Non-pigmented ciliary epithelial cell (primary cell): Measurements from ENCODE around the gene ARFGEF2.
"Not testable (repeated sequence)": the region's sequence is repeated elsewhere in the genome, so short reads cannot be mapped to it uniquely, and the experiment has no call there.

Experiments
- DNase-seq: peaks from one replicate; pipeline ENCODE4 v3.0.0-alpha.2; 2010; ENCODE audit warnings: low read depth

The ARFGEF2 gene

DNA sequence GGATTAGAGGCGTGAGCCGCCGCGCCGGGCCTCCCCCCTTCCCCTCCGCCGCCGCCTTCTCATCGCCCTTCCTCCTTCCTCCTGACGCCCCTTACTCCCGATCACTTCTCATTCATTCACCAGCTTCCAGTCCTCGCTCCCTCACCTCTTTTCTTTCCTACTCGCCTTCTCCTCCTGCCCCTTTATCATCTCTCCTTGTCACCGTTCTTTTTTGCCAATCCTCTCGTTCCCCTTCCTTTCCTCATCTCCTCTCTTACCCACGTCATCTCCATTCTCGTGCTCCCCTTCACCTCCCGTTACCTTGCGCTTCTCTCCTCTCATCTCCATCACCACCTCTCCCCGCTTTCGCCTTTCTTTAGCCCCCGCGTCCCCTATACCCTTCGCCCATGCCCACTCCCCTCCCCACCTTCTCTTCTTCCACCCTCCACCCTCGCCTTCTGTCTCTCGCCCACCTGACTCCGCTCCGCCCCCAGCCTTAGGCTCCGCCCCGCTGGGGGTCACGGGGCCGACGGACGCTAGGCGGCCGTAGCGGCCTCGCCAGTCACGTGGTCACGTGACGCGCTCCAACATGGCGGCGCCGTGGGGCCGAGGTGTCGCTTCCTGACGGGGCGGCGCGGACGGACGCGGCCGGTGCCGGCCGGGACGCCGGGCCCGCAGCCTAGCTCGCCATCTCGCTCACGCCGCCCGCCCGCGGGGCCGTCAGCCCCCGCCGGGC lies at the start of gene ARFGEF2:
ARFGEF2 (plus strand) TSS at position 544 of the 715 bp plus-strand sequence. CDS start 179 bp downstream, outside the sequence.
- DNase-seq = peak; percentile 35

DNA sequence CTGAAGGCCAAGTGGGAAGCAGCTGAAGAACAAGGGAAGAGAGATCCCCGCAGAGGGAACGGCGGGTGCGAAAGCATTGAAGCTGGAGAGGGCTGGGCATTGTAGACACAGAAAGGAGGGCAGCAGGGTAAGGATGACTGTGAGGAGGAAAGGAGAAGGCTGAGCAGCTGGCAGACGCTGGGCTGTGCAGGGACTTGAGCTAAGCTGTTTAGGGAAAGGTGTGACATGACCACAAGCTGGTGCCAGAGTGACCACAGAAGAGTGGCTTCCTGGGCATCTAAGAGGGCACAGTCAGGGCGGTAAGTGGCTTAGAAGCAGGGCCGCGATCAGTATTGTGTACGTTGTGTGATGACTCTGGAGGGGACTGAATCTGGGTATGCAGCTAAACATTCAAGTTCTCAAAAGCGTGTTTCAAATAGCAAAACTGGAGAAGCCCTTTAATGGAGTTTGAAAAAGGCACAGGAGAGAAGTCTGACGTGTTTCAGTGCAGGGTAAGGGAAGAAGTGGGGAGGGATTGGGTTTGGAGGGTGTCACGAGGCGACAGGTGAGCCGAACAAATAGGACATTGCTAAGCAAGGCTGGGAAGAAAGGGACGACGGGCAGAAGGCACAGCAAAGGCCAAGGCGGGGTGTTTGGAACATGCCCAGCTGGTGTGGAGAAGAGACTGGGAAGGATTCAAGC lies 46.1 kb upstream of the ARFGEF2 start:
- no peak for DNase-seq

DNA sequence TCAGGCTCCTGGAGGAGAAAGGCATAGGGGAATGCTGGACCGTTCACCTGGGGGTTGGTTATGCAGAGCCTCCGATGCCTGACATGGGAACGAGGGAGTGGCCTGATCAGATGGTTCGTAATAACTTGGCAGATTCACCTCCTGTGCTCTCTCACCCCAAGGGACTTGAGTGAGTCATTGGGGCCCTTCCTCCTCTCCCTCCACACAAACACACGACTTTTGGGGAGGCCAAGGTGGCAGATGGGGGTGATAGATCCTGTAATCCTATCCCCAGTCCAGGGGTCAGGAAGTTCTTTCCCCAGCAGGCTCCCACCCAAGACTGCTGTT lies 45.6 kb upstream of the ARFGEF2 start:
- DNase-seq = no peak

DNA sequence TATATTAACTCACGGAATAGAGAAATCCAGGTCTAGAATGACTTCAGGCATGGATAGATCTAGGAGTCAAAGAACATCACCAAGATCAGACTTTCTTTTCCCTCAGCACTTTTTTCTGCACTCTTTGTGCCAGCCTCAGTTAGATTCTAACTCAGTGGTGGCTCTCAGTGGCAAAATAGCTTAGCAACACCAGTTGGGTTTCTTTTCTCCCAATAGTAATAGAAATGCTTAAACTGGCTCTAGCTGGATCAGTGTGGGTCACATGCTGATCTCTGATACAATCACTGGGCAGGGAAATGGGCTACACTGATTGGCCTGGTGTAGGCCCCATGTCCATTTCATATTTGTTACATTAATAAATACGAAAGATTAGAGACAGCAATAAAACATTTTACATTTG lies 44.2 kb upstream of the ARFGEF2 start:
- DNase-seq = no peak

DNA sequence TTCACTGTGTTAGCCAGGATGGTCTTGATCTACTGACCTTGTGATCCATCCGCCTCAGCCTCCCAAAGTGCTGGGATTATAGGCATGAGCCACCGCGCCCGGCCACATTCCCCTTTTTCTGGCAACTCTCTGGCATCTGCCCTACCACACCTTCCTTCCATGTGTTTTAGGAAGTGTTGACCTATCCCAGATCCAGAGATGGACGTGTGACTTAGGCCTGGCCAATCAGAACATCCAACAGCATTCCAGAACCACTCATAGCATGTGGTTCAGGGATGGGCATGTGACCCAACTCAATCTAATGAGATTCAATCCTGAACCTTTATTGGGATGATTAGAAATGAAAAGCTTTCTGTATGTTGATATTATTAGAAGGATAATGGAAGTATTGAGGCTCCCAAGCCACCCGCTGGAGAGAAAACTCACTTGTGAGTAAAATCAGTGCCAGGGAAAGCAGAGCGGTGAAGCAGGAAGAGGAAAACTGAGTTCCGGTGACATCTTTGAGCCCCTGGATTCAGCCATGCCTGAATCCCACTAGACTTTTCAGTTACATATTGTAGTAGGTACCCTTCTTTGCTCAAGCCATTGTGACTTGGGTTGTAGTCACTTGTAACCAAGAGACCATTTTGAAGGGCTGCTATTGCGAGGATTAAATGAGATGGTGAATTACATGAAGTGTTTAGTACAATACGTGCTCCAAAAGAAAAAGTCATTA lies 42.8 kb upstream of the ARFGEF2 start:
- no peak for DNase-seq

DNA sequence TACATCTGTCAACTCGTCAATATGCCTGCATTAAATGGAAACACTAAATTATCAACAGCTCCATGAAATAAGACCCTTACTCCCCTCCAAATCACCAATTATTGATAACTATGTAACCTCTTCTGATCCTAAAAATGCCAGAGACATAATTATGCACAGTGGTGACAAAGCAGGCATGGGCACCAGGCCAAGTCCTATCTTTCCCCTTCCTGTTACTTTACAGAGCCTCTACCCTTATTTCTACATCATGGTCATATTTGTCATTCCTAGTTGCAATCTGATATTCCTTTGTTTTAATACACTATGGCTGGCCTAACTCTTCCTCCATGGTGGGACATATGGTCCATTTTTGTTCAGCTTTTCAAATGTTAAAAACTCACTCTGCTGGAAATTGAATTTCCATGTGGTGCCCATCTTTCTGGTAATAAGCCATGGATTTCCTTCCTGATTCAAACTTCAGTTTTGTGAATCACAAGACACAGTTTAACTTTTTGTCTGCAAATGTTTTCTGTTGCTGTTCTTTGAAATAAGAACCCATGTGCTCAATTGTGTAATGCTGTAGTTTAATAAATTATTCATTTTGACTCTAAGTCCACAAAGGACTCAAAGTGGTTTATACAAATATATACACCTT lies 41.8 kb upstream of the ARFGEF2 start:
- DNase-seq = no peak

DNA sequence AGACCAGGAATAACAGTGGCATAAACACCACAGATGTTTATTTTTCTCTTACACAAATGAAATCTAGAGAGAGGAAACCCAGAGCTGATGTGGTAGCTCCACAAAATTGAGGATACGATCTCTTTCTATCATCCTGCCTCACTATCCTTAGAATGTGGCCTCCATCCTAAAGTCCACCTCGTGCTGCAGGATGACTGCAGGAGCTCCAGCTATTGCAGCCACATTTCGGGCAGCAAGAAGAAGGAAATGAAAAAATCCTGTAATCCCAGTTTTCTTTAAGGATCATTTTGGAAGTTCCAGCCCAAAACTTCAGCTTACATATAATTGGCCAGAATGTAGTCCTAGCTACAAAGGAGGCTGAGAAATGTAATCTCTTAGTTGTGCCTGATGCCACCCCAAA lies 41.2 kb upstream of the ARFGEF2 start:
- DNase-seq = no peak

DNA sequence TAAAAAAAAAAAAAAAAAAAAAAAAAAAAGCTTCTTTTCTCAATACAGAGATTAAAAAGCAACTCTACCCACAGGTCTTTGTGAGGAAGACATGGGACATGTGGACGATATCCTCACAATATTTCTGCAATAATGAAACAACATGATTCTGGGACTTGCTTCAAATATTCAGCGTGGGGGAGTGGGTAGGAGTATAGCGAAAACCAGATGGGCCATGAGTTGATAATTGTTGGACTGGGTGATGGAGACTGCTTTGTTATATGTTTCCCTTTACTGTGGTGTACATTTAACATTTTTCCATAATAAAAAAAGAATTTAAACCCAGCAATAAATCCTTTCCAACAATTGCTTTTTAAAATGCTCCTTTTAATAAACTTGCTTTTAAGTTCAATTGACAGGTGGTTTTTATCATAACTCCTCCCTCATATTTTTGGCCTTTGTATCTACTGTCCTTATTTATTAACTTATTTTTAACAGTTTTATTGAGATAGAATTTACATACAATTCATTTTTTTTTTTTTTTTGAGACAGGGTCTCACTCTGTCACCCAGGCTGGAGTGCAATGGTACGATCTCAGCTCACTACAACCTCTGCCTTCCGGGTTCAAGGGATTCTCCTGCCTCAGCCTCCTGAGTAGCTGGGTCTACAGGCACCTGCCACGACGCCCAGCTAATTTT lies 40.4 kb upstream of the ARFGEF2 start:
- no peak for DNase-seq

DNA sequence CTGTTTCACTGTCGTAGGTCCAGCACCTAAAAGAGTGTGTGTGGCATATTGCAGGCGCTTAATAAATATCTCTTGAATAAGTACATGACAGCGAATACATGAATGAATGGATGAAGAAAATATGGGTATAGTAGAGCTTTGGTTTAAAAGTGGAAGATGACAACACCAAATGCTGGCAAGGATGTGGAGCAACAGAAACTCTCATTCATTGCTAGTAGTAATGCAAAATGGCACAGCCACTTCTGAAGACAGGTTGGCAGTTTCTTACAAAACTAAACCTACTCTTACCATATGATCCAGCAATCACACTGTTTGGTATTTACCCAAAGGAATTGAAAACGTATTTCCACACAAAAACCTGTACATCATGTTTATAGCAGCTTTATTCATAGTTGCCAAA lies 36.3 kb upstream of the ARFGEF2 start:
- DNase-seq = no peak

DNA sequence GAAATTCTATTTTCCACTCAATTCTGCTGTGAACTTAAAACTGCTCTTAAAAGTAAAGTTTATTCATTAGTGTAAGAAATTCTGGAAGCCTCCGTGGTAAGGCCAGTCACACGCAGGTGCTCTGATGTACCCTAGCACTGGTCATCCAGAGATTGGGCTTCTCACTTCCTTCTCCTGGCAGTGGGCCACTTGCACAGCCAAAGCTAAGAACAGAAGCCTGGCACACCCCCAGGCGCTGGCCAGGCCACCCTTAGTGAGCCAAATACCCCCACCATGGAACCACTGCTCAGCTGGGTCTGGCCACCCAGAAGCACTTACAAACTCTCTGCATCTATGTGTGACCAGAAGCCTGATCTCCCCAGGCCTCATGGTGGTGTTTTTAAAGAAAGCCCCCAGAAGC lies 35.3 kb upstream of the ARFGEF2 start:
- no peak for DNase-seq

DNA sequence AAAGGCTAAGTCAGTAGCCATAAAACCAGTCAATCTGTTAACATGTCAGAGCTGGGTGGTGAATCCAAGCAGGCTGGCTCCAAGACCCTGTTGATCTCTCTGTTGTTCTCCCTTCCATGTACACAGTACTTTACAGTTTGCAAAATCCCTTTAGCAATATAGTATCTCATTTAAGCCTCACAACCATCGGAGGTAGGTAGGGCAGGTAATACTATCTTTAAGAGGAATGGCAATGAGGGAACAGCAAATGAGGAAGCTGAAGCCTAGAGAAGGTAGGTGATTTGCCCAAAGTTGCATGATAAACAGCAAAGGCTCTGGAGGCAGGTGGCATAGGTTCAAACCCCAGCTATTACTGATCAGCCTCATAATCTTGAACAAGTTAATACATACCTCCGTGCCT lies 34.7 kb upstream of the ARFGEF2 start:
- DNase-seq = no peak

DNA sequence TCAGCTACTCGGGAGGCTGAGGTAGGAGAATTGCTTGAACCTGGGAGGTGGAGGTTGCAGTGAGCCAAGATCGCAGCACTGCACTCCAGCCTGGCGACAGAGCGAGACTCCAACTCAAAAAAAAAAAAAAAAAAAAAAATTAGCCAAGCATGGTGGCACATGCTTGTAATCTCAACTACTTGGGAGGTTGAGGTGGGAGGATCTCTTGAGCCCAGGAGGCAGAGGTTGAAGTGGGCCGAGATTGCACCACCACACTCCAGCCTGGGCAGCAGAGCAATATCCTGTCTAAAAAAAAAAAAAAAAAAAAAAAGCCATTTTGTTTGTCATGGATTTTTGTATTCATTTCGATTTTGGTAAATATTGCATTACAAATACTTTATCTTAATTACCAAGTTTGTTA lies 33.0 kb upstream of the ARFGEF2 start:
- not testable (repeated sequence) for DNase-seq

DNA sequence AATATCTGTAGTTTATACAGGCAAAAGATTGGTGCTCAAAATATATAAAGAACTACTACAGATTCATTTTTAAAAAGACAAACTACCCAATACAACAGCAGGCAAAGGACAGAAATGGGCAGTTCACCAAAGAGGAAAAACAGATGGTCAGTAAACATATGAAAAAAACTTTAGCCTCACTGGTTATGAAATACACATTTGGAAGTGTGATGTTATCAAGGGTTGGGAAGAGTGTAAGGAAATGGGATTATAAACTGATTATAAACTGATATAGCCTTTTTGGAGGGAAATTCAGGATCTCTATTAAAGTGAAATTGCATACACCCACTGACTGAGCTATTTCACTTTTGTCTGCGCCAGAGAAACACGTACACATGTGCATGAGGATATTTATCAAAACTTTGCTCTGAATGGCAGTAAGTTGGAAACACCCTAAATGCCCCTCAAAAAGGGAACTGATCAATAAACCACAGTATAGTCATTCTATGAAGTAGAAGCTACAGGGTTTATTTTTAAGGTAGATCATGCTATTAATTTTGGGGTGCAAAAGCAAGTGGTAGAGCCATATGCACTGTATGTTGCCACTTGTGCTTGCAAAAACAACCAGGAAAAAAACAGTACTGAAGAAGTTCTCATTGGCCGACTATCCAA lies 32.2 kb upstream of the ARFGEF2 start:
- DNase-seq = no peak

DNA sequence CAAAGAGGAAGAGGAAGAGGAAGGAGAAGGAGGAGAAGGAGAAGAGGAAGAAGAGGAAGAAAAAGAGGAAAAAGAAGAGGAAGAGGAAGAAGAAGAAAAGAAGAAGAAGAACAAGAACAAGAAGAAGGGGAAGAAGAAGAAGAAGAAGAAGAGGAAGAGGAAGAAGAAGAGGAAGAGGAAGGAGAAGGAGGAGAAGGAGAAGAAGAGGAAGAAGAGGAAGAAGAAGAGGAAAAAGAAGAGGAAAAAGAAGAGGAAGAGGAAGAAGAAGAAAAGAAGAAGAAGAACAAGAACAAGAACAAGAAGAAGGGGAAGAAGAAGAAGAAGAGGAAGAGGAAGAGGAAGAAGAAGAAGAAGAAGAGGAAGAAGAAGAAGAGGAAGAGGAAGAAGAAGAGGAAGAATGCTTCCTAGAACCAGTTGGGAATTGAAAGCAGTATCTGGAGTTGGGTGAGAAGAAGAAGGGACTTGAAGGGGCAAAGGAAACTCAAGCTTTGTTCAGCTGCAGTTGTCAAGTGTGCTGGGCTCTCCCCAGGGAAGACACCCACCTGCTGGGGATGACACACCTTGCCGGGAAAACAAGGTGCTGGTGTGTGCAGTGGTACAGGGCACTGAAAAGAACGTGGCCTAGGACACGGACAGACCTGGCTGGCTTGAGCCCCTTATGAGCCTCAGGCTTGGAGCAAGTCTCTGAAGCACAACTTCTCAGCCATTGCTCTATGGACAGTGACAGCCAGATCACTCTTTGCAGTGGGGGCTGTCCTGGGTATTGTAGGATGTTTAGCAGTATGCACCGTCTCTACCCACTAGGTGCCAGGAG lies 30.1 kb upstream of the ARFGEF2 start:
- DNase-seq = no peak

DNA sequence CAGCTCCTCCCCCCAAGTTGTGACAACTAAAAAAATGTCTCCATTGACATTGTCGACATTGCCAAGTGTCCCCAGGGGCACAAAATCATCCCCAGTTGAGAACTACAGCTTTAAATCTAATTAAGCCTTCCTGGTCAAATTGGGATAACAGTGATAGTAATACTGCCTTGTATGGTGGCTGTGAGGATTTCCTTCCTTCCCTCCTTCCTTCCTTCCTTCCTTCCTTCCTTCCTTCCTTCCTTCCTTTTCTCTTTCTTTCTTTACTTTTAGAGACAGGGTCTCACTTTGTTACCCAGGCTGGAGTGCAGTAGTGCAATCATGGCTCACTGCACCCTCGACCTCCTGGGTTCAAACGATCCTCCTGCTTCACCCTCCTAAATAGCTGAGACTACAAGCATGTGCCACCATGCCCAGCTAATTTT lies 29.5 kb upstream of the ARFGEF2 start:
- DNase-seq = no peak

DNA sequence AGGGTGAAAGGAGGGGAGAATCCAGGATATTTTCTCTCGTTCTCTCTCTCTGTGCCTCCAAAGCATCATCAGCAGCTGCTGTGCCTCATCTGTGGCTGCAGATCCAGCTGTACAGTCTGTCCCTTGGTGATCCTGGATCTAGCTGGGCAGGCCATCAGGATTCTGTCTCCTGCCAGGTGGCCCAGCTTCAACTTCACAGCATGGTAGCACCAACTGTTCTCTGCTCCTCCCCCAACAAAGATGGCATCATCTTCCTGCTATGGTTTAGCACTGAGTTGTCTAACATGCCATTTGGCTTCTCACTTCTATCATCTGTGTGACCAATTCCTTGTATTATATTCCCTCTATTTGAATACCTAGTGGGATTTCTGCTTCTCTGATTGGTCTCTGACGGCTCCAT lies 28.6 kb upstream of the ARFGEF2 start:
- no peak for DNase-seq

DNA sequence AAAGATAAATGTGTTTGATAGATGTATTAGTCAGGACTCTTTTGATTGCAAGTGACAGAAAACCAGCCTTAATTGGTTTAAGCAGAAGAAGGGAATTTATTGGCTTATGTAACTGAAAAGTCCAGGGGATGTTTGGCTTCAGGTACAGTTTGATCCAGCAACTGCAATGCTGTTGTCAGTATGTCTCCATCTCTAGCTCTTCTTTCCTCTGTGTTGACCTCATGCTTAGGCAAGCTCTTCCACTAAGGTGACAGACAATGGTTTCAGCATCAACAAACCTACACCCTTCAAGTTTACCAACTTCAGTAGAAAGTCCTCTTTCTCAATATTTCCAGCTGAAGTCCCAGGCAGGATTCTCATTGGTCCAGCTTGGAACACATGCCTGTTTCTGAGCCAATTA lies 28.1 kb upstream of the ARFGEF2 start:
- no peak for DNase-seq

DNA sequence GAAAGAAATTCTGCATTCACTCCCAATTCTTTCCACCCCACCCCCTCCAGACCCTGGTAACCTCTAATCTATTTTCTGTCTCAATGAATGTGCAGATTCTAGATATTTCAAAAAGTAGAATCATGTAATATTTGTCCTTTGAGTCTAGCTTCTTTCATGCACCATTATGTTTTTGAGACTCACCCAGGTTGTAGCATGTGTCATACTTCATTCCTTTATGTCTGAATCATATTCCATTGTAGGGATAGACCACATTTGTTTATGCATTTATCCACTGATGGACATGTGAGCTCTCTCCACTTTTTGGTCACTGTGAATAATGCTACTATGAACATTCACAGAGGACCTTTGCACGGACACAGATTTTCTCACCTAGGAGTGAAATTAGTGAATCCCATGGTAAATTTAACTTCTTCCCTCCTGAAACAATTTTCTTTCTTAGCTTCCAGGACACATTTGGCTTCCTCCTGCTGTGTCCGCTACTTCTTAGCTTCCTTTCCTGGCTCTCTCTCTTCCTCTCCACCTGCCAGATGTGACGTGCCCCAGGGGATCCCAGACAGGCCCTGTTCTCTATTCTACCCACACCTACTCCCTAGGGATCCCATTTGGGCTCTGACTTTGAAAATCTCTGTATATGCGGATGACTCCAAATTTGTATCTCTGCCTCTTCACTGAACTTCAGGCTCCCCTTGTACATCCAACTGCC lies 24.1 kb upstream of the ARFGEF2 start:
- peak; percentile 65 for DNase-seq

DNA sequence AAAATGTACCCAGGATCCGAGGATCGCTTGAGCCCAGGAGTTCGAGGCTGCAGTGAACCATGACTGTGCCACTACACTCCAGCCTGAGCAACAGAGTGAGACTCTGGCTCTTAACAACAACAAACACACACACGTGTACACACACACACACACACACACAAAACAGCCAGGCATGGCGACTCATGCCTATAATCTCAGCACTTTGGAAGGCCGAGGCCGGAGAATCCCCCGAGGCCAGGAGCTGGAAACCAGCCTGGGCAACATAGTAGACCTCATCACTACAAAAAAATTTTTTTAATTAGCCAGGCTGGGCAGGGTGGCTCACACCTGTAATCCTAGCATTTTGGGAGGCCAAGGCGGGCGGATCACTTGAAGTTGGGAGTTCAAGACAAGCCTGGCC lies 23.3 kb upstream of the ARFGEF2 start:
- no peak for DNase-seq

DNA sequence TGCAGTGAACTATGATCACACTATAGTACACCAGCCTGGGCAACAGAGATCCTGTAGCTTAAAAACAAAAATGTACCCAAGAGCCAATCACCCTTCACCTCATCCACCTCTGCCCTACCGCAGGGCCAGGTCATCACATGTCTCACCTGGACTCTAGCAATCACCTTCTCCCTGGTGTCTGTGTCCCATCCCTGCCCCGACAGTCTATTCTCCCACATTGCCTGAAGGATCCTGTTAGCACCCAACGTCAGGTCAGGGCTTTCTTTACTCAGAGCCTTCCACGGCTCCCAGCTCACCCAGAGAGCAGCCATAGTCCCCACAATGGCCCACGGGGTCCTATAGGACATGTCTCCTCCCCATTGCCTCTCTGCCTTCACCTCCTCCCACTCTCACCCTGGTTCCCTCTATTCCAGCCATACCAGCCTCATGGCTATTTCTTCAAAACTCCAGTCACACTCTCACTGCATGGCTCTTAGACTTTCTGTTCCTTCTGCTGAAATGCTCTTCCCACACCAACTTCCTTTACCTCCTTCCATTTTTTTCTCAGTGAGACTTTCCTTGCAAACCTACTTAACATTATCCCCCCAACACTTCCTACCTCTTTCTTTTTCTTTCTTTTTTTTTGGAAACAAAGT lies 22.5 kb upstream of the ARFGEF2 start:
- DNase-seq = no peak
